Effector CD8-positive, alpha-beta T cell (primary cell): ENCODE measurements around the gene PRM2.
"Not testable (repeated sequence)": the region's sequence is repeated elsewhere in the genome, so short reads cannot be mapped to it uniquely, and the experiment has no call there.

Experiments used
- DNase-seq: peaks from one replicate; lab custom pipeline; 2025; lab: John Stamatoyannopoulos, UW

PRM2 gene

DNA sequence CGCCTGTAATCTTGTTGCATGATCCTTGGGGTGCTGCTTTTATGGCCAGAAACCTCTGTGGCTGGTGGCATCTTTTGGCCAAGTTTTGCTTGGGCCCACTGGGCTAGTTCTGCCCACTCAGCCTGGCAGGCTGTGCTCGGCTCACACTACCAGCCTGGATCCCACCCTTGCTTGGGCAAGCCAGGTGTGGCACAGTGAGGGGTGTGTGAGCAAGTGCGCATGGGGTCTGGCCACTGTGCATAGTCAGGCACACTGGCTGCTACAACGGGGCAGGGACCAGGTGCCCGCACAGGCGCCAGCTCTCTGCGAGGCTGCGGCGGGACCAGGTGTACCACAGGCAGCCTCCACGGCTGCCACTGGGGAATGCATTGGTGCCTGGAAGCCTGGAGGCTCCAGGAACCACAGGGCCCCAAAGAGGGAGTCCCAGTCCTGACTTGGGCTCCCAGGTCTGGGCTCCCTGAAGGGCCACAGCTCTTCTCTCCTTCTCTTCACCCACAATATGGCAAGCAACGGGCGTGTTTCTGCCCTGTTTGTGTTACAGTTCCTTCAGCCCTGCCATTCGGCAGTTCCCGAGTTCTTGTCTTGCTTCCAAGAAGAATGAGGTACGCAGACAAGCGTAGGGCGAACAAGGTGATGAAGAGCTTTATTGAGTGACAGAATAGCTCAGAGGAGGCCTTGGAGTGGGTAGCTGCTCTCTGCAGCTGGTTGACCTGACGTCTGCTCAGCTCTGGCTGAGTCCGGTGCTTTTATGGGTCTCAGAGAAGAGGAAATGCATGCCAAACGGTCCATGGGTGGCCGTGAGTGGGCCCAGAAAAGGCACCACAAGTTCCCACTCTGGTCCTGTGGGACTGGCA is 31.6 kb upstream of the PRM2 start:
- no peak for DNase-seq

DNA sequence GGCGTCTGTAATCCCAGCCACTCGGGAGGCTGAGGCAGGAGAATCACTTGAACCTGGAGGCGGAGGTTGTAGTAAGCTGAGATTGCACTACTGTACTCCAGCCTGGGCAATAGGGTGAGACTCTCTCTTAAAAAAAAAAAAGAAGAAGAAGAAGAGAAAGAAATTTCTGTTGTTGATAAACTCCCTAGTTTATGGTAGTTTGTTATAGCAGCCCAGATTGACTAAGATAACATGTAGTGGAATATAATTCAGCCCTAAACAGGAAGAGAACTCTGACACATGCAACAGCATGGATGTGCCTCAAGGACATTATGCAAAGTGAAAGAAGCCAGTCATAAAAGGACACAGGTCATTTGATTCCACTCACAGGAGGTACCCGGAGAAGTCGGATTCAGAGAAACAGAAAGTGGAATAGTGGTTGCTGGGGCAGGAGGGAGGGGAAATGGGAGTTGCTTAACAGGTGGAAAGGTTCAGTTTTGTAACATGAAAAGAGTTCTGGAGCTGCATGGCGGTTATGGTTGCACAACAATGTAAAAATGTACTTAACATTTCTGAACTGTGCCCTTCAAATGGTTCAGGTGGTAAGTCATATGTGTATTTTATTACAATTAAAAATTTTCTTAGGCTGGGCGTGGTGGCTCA is 30.8 kb upstream of the PRM2 start:
- no peak for DNase-seq

DNA sequence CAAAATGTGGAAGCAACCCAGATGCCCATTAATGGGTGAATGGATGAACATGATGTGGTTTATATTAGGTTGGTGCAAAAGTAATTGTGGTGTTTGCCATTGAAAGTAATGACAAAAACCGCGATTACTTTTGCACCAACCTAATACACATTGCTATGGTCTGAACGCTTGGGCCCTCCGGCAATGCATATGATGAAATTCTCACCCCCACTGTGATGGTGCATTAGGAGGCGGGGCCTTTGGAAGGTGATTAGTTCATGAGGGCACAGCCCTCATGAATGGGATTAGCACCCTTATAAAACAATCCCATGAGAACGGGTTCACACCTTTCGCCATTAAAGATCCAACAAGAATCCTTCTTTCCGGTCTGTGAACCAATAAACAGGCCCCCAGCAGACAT is 30.1 kb upstream of the PRM2 start:
- DNase-seq: no peak

DNA sequence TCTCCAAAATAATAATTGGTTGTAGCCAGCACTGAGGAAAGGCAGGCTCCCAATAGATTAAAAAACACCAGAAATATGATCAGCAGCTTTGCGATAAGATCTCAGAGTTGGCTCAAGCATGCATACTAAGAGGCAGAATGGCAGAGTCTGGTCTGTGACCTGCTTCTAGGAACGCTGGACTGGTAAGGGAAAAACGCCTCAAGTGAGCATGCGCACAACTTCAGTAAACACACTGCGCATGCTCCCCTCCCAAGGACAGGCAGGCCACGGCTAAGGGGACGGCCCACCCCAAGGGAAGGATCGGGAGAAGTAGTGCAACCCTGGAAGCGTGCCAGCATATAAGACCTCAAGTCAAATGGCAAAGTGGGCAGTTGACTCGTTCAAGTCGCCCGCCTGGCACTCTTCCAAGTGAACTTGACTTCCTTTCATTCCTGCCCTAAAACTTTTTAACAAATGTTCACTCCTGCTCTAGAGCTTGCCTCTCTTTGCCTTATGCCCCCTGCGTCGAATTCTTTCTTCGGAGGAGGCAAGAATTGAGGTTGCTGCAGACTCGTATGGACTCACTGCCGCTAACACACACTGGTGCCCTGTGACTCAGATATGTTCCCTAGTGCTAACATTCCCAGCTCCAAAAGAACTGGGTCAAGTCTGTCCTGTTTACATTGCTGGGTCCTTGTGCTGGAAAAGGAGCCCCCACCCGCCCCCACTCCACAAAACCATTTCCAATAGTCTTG is 27.3 kb upstream of the PRM2 start:
- no peak for DNase-seq

DNA sequence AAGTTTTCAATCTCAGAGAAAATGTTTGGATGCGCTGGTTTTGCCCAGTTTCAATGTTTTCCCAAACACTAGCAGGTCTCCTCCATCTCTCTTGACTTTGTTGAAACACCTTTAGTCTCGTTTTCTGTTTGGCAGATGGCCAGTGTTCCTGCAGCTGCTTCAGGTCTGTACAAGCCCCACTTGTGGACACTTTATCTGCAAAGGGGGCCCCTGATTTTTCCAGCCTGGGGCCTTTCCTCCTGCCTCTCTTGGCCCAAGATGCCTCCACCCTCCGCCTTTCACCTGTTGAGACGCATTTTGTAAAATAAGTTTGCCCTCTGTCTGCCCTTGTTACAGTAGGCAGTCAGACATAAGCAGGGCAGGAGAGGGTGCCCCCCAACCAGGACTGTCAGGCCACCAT is 26.7 kb upstream of the PRM2 start:
- DNase-seq: no peak

DNA sequence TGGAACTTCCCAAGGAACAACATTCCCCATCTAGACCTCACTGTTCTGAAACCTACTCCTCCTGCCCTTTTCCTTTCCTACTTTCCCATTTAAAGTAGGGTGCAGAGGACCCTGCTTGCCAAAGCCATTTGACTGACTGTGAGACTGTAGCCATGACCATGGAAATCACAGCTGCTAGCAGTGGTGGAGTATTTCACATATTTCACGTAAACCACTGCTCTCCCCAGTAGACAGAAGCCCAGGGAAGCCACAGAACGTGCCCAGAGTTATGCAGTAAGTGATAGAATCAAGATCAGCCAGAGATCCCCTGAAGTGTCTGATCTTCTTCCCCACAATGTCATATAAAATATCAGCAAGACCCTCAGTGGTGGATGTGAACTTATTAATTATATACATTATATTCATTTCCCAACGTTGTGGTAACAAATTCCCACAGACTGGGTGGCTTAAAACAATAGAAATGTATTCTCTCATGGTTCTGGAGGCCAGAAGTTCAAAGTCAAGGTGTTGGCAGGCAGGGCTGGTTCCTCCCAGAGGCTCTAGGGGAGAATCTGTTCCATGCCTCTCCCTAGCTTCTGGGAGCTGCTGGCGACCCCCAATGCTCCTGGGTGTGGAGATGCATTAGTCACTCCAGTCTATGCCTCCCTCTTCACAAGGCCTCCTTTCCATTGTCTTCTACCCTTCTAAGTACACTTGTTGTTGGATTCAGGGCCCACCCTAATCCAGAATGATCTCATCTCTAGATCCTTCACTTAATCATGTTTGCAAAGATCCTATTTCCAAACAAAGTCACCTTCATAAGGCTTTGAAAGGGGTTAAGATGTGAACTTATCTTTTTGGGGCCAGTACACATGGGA is 25.6 kb upstream of the PRM2 start:
- DNase-seq: no peak

DNA sequence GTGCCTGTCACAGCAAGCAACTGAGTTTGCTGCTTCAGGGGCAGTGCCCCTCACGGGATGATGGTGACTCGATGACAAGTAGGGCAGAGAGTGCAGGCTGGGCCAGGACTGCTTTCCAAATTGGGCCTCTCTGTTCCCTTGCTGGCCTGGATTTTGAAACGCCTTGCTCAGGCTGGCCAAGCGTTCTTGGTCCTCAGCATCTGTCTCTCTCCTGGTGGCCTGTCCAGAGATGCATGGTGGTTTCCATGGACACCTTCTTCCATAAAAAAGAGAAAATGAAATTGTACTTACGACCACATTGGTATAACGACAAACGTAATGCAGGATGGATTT is 24.2 kb upstream of the PRM2 start:
- DNase-seq: no peak

DNA sequence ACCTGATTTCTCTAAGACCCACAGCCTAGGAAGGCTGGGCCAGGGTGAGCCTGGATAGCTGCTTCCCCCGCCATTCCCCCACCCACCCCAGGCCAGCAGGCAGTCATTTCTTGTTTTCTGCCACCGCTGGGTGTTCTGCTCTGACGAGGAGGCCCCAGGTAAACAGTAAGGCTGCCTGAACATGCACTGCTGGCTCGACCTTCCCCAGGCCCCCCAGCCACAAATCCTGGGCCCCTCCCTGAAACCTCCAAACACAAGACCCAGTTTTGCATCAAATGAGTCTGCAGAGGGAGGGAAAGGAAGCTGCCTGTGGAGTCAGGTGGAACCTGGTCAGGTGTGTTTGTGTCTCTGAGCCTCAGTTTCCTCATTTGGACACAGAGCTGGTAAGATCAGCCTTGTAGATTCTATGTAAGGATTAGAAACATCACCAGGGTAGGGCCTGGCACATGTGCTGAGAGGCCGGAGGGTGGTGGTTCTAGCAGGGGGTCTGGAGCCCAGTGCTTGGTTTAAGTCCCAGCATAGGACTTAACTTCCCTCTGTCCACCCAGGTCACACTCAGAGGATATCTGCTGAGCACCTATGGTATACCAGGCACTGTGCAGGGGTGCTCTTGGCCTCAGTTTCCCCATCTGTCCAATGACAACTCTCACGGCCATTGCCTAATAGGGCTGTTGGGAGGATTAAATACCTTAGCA is 23.7 kb upstream of the PRM2 start:
- no peak for DNase-seq

DNA sequence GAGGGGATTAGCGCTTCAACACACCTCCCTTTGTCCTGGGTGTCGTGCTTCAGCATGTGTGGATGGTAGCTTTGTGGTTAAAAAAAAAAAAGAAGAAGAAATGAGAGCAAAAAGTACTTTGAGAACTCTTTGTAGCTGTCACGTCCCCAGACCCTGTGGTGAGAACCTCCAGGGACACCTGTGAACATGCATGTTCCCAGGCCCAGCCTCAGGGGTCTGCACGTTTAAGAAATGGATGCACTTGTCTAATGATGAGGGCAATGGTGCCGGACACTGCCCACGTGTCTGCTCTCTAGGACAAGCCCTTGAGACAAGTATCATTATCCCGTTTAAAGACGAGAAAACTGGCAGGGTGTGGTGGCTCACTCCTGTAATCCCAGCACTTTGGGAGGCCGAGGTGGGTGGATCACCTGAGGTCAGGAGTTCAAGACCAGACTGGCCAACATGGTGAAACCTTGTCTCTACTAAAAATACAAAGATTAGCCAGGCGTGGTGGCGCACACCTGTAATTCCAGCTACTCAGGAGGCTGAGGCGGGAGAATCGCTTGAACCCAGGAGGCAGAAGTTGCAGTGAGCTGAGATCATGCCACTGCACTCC is 22.8 kb upstream of the PRM2 start:
- not testable (repeated sequence) for DNase-seq

DNA sequence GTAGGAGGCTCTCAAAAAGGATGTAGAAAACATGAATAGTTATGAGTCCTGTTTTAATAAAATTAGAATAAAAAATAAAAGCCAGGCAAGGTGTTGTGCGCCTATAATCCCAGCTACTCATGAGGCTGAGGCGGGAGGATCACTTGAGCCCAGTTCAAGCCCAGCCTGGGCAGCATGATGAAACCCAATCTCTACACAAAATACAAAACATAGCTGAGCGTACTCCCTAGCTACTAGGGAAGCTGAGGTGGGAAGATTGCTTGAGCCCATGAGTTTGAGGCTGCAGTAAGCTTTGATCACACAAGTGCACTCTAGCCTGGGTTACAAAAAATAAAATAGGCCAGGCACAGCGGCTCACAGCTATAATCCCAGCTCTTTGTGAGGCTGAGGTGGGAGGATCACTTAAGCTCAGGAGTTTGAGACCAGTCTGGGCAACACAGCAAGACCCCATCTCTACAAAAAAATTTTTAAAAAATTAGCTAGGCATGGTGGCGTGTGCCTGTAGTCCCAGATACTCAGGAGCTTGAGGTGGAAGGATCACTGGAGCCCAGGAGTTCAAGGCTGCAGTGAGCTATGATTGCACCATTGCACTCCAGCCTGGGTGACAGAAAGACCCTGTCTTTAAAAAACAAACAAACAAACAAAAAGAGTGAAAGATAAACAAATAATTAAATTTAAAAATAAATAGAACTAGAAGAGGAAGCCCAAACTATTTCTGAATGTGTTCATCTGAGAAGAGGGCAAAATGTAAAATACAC is 22.0 kb upstream of the PRM2 start:
- DNase-seq: no peak

DNA sequence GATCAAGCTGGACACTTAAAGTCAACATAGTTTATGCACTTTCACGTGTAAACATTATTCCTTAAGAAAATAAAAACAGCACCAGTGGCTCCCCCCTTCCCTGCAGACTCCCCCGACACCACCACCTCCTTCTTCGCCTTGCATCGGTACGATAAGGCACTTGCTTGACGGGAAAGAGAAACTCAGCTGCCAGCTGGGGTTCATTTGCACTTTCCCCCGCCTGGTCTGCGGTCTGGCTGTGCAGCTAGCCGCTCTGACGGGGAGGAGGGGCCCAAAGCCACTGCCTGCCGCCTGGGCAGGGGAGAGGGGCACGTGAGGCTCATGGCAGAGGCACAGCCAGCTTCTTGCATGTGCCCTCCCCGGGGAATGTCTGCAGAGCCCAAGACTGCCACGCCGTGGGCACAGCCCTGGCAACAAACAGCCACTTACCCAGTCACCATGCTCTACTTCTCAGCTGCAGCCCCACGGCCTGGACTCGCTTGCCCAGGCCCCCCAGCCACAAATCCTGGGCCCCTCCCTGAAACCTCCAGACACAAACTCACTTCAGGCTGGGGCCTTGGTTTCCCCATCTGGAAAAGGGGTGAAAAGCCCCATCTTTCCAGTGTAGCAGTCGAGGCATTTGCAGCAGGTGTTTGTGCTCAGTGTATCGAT is 21.3 kb upstream of the PRM2 start:
- peak; percentile 27 for DNase-seq

DNA sequence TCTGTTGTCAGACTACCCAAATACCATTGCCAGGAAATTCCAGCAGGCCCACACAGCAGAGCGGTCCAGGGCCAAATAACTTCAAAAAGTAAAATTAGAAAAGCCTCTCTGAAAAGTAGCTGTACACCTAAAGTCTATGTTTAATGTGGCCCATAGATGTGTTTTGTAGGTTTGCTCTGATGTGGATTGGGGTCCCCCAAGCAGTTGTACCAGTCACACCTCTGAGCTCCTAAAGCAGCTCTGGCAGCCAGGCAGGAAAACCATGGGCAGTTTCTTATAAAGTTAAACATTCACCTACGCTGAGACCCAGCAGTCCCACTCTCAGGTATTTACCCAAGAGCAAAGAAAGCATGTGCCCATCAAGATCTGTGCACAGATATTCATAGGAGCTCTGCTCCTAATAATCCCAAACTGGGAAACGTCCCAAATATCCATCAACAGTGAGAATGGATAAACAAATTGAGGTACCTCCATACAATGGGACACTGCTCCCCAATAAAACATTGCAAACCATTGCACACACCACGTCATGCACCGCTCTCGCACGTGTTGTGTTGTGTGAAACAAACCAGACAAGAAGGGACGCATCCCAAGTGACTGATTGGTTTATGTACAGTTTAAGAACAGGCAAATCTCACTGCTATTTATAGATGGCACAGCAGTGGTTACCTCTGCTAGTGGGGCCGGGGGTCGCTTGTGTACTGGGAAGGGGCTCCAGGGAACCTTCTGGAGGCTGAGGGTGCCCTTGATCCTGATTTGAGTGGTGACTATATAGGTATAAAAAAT is 20.6 kb upstream of the PRM2 start:
- DNase-seq: no peak

DNA sequence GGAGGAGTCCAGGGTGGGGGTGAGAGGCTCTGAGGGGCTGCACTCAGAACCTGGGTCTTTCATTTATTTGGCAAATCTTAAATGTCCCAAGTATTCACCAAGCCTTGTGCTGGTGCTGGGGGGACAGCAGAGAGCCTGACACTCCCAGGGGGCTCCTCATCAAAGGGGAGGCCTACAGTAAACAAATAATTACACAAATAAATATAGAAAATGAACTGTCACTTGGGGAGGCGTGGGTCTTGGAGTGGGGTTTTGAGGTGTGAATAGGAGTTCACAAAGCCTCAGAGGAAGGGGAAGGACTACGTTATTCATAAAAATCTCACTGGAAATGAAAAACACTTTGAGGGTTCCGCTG is 20.0 kb upstream of the PRM2 start:
- no peak for DNase-seq

DNA sequence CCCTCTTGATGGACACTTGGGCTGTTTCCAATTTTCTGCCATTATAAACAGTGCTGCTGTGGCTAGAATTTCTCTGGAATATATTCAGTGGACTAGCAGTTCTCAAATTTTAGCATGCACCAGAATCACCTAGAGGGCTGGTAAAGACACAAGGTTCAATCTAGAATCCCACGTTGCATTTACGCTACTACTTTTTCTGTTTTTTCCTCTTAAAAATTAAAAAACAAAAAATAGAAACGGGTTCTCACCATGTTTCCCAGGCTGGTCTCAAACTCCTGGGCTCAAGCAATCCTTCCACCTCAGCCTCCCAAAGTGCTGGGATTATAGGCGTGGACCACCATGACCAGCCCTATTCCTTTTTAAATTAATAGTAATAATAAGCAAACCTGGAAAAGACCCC is 19.4 kb upstream of the PRM2 start:
- no peak for DNase-seq

DNA sequence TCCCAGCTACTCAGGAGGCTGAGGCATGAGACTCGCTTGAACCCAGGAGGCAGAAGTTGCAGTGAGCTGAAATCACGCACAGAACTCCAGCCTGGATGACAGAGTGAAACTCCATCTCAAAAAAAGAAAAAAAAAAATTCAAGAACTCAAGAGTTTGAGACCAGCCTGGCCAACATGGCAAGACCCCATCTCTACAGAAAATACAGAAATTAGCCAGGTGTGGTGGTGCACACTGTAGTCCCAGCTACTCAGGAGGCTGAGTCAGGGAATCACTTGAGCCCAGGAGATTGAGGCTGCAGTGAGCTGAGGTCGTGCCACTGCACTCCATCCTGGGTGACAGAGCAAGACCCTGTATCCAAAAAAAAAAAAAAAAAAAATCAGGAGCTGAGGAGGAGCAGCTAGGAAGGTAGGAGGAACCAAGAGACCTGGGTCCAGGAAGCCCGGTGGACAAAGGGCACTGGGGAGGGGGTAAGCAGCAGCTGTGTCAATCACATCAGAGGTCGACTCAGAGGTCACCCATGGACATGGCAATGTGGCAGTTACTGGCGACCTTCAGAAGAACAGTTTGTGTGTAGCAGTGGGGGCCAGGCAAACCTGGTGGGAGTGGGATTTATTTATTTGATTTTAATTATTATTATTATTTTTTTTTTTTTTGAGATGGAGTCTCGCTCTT is 15.9 kb upstream of the PRM2 start:
- no peak for DNase-seq

DNA sequence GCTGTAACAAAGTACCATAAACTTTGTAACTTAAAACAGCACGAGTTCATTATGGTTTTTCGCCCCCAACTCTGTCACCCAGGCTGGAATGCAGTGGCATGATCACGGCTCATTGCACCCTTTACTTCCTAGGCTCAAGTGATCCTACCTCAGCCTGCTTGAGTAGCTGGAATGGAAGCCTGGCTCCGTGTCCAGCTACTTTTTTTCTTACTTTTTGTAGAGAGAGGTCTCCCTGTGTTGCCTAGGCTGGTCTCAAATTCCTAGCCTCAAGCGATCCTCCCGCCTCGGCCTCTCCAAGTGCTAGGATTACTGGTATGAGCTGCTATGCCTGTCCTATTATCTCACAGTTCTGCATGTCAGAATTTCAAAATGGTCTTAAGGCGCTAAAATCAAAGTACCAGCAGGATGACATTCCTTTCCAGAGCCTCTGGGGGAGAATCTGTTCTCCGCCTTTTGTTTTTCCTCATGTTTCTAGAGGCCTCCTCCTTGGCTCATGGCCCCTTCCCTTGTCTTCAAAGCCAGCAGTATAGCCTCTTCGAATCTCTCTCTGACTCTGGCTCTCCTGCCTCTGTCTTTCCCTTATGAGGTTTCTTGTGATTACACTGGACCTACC is 14.9 kb upstream of the PRM2 start:
- DNase-seq: no peak

DNA sequence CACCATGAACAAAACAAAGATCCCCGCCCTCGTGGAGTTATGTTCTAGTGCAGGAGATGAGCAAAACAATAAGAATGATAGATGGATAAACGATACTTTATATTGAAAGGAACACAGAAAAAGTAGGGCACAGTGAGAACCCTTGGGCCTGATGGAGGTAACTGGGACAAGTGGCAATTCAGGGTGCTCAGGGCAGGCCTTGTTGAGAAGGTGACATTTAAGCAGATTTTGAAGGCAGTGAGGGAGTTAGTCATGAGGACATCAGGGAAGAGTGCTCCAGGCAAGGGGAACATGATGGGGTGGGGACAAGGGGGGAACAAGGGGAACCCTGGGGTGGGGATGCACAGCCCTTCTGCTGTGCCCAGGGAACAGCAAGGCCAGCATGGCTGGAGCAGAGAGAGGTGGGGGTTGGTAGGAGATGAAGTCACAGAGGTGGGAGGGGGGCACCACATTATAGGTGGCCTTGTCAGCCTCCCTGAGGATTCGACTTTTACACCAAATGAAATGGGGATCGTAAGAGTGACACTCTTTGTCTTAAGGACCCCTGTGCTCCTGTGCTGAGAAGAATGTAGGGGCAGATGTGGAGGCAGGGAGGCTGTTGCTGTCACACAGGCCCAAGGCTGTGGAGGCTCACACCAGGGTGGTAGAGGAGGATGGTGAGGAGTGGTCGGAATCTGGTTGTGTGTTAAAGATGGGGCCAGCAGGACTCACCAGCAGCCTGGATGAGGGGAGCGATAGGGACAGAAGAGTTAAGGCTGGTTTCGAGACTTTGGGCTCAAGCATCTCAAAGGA is 14.0 kb upstream of the PRM2 start:
- DNase-seq: no peak
